ENCODE results near the gene DLG2.

The DLG2 gene

GRCh38 chr11:83764643-83765042 is 1862.5 kb downstream of the DLG2 start:
- no peaks in the 10 kb centered on the region for H3K27me3 ChIP-seq (ENCODE audit: insufficient read depth, poor library complexity, severe bottlenecking)
- no peak for DNase-seq (ENCODE audit: low read depth in 1 of 2, low spot score in 1 of 2)
- TF ChIP-seq CTCF (IDR thresholded peaks at IDR 0.05; ENCODE audit: insufficient read depth, low read length) (no peak), SPI1 (IDR thresholded peaks at IDR 0.05; ENCODE audit: borderline replicate concordance, low read depth) (no peak), POLR2AphosphoS5 (IDR thresholded peaks at IDR 0.05; ENCODE audit: low read depth) (no peak), GABPA (IDR thresholded peaks at IDR 0.05; ENCODE audit: low read depth) (no peak), REST (IDR thresholded peaks at IDR 0.05; ENCODE audit: insufficient replicate concordance, low read depth) (no peak)

GRCh38 chr11:83760932-83761331 is 1866.2 kb downstream of the DLG2 start:
- TF ChIP-seq GABPA (IDR thresholded peaks at IDR 0.05; ENCODE audit: low read depth) (no peak), REST (IDR thresholded peaks at IDR 0.05; ENCODE audit: insufficient replicate concordance, low read depth) (no peak), POLR2AphosphoS5 (IDR thresholded peaks at IDR 0.05; ENCODE audit: low read depth) (no peak), SPI1 (IDR thresholded peaks at IDR 0.05; ENCODE audit: borderline replicate concordance, low read depth) (no peak), CTCF (IDR thresholded peaks at IDR 0.05; ENCODE audit: insufficient read depth, low read length) (no peak)
- Histone ChIP-seq H3K4me3 (replicated peaks; ENCODE audit: insufficient read depth, low read length) (no peak overlapping the region), H3K27ac (replicated peaks) (no peak overlapping the region), H3K27me3 (ENCODE audit: insufficient read depth, poor library complexity, severe bottlenecking) (no peaks in the 10 kb centered on the region)
- no peak for DNase-seq (ENCODE audit: low read depth in 1 of 2, low spot score in 1 of 2)

More at GRCh38 chr11:83764643-83765042, 1862.5 kb downstream of the DLG2 start:
- Histone ChIP-seq H3K4me3 (replicated peaks; ENCODE audit: insufficient read depth, low read length) (no peak overlapping the region), H3K27ac (replicated peaks) (no peak overlapping the region)

GRCh38 chr11:83759148-83759547 is 1868.0 kb downstream of the DLG2 start:
- TF ChIP-seq CTCF (IDR thresholded peaks at IDR 0.05; ENCODE audit: insufficient read depth, low read length) (no peak), REST (IDR thresholded peaks at IDR 0.05; ENCODE audit: insufficient replicate concordance, low read depth) (no peak), POLR2AphosphoS5 (IDR thresholded peaks at IDR 0.05; ENCODE audit: low read depth) (no peak), GABPA (IDR thresholded peaks at IDR 0.05; ENCODE audit: low read depth) (no peak)
- H3K27ac ChIP-seq (replicated peaks): no peak overlapping the region
- H3K27me3 ChIP-seq (ENCODE audit: insufficient read depth, poor library complexity, severe bottlenecking): no peaks in the 10 kb centered on the region
- no peak for DNase-seq (ENCODE audit: low read depth in 1 of 2, low spot score in 1 of 2)
- no peak overlapping the region for H3K4me3 ChIP-seq (replicated peaks; ENCODE audit: insufficient read depth, low read length)
